Type B pancreatic cell (in vitro differentiated cells): ENCODE data around the gene QKI. TPM values are rescaled to one million over a fixed set of nuclear protein-coding genes. Genes with fewer than 3 reads are reported as not detected.
"Not testable (repeated sequence)": the region's sequence is repeated elsewhere in the genome, so short reads cannot be mapped to it uniquely, and the experiment has no call there.

Source experiments
- DNase-seq: peaks from one replicate; pipeline ENCODE4 v3.0.0; 2021; ENCODE audit warnings: mixed read lengths; ENCODE audit not compliant: unreplicated experiment; ENCODE audit errors: extremely low spot score
- H3K27ac Mint-ChIP-seq: 2 replicates; pipeline ENCODE4 v1.8.0; 2021; ENCODE audit warnings: mild to moderate bottlenecking, mixed read lengths
- H3K27me3 Mint-ChIP-seq: 2 replicates; pipeline ENCODE4 v1.8.0; 2021; ENCODE audit warnings: mixed read lengths
- H3K36me3 Mint-ChIP-seq: 2 replicates; pipeline ENCODE4 v1.8.0; 2021; ENCODE audit warnings: mixed read lengths
- H3K4me1 Mint-ChIP-seq: one replicate; pipeline ENCODE4 v1.8.0; 2021; ENCODE audit warnings: mixed read lengths; ENCODE audit not compliant: unreplicated experiment
- H3K4me3 Mint-ChIP-seq: 2 replicates; pipeline ENCODE4 v1.8.0; 2021; ENCODE audit warnings: mild to moderate bottlenecking, mixed read lengths
- H3K9me3 Mint-ChIP-seq: 2 replicates; pipeline ENCODE4 v1.8.0; 2021; ENCODE audit warnings: mixed read lengths
- total RNA-seq: library from RNA; stranded (reverse); gene quantifications from 2 replicates; pipeline ENCODE4 v1.2.1, GENCODE V29; 2021; ENCODE audit warnings: low replicate concordance
- TF ChIP-seq, protein P1 (sequence below): fragments of 200-600 bp; sonication (generic); conservative IDR thresholded peaks from 2 replicates; pipeline ENCODE4 v1.5.0; 2021; ENCODE audit warnings: antibody characterized with exemption, mild to moderate bottlenecking

Gene QKI
- total RNA-seq, 1 donor from 2014 or later, result 150 TPM

DNA sequence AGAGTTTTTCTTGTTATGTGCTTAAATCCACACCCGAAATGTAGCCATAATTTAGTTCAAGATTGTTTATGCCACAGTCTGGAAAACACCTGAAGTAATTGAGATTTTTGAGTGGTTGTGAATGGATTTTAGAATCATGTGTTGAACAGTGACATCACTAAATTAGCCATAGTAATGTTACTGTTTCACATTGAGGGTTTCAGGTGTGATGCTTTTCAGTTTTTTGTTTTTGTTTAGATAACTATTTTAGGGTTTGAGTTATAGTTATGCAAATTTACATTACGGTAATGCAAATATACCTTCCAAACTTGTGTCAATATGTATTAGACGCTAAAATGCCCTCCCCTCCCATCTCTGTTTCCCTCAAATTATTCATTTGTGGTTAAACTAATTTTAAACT, 22.9 kb downstream of the QKI start:
- Mint-ChIP-seq H3K4me3 (no peak overlapping the region), H3K27me3 (no peaks in the 10 kb centered on the region), H3K27ac (no peak overlapping the region), H3K4me1 (peaks cover 28% of the 10 kb centered on the region), H3K9me3 (peaks cover 2% of the 10 kb centered on the region), H3K36me3 (peaks cover 6% of the 10 kb centered on the region)
- TF ChIP-seq, protein P1, sequence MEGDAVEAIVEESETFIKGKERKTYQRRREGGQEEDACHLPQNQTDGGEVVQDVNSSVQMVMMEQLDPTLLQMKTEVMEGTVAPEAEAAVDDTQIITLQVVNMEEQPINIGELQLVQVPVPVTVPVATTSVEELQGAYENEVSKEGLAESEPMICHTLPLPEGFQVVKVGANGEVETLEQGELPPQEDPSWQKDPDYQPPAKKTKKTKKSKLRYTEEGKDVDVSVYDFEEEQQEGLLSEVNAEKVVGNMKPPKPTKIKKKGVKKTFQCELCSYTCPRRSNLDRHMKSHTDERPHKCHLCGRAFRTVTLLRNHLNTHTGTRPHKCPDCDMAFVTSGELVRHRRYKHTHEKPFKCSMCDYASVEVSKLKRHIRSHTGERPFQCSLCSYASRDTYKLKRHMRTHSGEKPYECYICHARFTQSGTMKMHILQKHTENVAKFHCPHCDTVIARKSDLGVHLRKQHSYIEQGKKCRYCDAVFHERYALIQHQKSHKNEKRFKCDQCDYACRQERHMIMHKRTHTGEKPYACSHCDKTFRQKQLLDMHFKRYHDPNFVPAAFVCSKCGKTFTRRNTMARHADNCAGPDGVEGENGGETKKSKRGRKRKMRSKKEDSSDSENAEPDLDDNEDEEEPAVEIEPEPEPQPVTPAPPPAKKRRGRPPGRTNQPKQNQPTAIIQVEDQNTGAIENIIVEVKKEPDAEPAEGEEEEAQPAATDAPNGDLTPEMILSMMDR, result no peak
- no peak for DNase-seq

DNA sequence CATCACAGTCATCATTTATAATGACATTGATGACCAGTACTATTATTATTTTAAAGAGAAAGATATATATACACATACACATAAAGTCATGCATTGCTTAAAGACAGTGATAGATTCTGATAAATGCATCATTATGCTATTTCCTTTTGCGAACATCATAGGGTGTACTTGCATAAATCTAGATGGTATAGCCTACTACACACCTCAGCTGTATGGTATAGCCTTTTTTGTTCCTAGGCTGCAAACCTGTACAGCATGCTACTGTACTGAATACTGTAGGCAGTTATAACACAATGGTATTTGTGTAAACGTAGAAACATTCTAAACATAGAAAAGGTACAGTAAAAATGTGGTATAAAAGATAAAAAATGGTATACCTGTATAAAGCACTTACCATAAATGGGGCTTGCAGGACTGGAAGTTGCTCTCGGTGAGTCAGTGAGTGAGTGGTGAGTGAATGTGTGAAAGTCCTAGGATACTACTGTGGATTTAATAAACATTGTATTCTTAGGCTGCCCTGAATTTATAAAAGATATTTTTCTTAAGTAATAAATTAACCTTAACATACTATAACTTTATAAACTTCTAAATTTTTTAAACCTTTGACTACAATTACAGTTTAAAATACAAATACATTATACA, 23.9 kb downstream of the QKI start:
- H3K4me1 Mint-ChIP-seq, result peaks cover 25% of the 10 kb centered on the region

DNA sequence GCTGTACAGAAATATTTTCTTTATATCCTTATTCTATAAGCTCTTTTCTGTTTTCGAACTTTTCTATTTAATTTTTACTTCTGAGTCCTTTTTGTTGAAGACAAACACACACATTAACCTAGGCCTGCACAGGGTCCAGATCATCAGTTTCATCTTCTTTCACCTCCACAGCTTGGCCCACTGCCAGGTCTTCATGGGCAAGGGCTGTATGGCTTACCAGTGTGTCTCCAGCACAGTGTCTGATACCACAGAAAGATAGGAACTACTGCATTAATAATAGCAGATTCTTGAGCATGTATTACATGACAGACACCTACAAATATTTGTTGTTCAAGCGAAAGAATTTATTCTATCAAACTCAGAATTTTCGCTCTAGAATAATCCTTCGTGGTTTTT, 24.4 kb downstream of the QKI start:
- H3K9me3 Mint-ChIP-seq, result peaks cover 4% of the 10 kb centered on the region
- H3K4me1 Mint-ChIP-seq, result peaks cover 30% of the 10 kb centered on the region
- no peaks in the 10 kb centered on the region for H3K27me3 Mint-ChIP-seq
- no peak for DNase-seq
- H3K27ac Mint-ChIP-seq, result no peak overlapping the region
- TF ChIP-seq, protein P1, result no peak
- H3K36me3 Mint-ChIP-seq, result peaks cover 9% of the 10 kb centered on the region
- no peak overlapping the region for H3K4me3 Mint-ChIP-seq

More for the DNA sequence above, 23.9 kb downstream of the QKI start:
- Mint-ChIP-seq H3K27me3 (no peaks in the 10 kb centered on the region), H3K9me3 (peaks cover 4% of the 10 kb centered on the region), H3K36me3 (peaks cover 8% of the 10 kb centered on the region), H3K4me3 (no peak overlapping the region), H3K27ac (no peak overlapping the region)
- no peak for DNase-seq
- TF ChIP-seq, protein P1, result no peak

DNA sequence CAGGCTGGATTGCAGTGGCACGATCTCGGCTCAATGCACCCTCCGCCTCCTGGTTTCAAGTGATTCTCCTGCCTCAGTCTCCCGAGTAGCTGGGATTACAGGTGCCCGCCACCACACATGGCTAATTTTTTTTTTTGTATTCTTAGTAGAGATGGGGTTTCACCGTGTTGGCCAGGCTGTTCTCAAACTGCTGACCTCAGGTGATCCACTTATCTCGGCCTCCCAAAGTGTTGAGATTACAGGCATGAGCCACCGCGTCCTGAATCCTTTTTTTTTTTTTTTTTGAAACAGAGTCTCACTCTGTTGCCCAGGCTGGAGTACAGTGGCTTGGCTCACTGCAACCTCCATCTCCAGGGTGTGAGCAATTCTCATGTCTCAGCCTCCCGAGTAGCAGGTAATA, 24.9 kb downstream of the QKI start:
- not testable (repeated sequence) for H3K27ac Mint-ChIP-seq, H3K4me3 Mint-ChIP-seq, DNase-seq, H3K27me3 Mint-ChIP-seq, H3K9me3 Mint-ChIP-seq
- H3K4me1 Mint-ChIP-seq, result peaks cover 33% of the 10 kb centered on the region
- peaks cover 13% of the 10 kb centered on the region for H3K36me3 Mint-ChIP-seq

DNA sequence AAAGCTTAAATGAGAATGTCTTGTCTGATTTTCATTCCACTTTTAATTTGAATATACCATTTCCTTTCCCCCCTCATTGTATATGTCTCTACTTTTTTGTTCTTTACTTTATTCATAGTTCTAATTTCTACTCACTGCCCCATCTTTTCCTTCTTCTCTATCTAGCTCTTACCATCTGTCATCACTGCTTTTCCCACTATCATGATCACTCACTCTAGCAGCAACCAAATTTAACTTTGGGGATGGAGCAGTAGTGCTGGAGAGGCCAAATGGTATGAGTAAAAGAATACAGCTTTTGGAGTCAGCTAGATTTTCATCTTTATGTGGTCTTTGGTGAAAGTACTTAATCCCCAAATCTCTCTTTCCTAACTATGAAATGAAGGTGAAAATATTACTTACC, 25.5 kb downstream of the QKI start:
- TF ChIP-seq, protein P1, result no peak
- no peak for DNase-seq
- Mint-ChIP-seq H3K9me3 (peaks cover 4% of the 10 kb centered on the region), H3K27me3 (no peaks in the 10 kb centered on the region), H3K36me3 (peaks cover 13% of the 10 kb centered on the region), H3K4me1 (peaks cover 33% of the 10 kb centered on the region), H3K4me3 (no peak overlapping the region), H3K27ac (no peak overlapping the region)

DNA sequence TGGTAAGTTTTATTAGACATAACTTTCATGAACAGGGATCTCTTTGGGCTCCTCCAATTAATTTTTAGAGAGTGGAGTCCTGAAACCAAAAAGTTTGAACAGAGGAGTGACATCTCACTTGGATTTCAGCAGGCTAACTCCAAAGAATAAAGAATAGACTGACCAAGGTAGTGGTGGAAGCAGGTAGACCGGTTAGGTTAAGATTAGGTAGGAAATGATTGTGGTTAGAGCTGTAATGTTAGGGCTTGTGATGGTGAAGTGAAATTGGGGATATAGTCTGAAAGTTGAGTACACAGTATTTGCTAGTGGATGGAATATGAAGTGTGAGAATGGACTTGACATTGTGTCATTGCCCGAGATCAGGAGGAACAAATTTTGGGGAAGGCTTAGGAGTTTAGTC, 27.8 kb downstream of the QKI start:
- H3K36me3 Mint-ChIP-seq, result peaks cover 13% of the 10 kb centered on the region
- no peak for DNase-seq
- H3K27ac Mint-ChIP-seq, result no peak overlapping the region
- H3K9me3 Mint-ChIP-seq, result peaks cover 4% of the 10 kb centered on the region
- no peak overlapping the region for H3K4me3 Mint-ChIP-seq
- TF ChIP-seq, protein P1, result no peak
- no peaks in the 10 kb centered on the region for H3K27me3 Mint-ChIP-seq
- H3K4me1 Mint-ChIP-seq, result peaks cover 33% of the 10 kb centered on the region
